ENCODE data around the gene SHF. TPM values are rescaled to one million over a fixed set of nuclear protein-coding genes. Genes with fewer than 3 reads are reported as not detected.

Gene SHF
- total RNA-seq, 1 donor from 2014 or later, result 34.6 TPM

DNA sequence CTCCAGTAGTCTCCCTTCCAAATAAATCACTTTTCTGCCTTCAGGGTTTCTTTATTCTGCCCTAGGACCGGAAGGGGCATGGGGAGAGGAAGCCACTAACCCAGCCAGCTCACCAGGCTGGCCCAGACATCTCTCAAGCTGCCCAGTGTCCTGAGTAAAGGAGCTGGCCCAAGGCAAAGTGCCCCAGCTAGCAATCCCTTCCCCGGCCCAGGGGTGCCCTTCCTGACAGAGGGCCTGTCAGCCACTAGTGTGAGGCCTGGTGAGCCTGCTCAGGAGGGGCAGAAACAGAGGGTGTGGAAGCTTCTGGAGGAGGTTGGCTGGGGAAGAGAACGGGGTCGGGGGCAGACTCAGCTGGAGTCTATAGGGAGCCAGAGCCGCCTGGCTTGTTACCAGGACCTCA, 22.2 kb downstream of the SHF start:
- DNase-seq (ENCODE audit: low spot score in 2 of 2, unreplicated experiment in 2 of 2), result no peak
- TF ChIP-seq, protein P1, sequence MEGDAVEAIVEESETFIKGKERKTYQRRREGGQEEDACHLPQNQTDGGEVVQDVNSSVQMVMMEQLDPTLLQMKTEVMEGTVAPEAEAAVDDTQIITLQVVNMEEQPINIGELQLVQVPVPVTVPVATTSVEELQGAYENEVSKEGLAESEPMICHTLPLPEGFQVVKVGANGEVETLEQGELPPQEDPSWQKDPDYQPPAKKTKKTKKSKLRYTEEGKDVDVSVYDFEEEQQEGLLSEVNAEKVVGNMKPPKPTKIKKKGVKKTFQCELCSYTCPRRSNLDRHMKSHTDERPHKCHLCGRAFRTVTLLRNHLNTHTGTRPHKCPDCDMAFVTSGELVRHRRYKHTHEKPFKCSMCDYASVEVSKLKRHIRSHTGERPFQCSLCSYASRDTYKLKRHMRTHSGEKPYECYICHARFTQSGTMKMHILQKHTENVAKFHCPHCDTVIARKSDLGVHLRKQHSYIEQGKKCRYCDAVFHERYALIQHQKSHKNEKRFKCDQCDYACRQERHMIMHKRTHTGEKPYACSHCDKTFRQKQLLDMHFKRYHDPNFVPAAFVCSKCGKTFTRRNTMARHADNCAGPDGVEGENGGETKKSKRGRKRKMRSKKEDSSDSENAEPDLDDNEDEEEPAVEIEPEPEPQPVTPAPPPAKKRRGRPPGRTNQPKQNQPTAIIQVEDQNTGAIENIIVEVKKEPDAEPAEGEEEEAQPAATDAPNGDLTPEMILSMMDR (IDR thresholded peaks at IDR 0.05; ENCODE audit: unreplicated experiment), result no peak
- Mint-ChIP-seq H3K9me3 (no peaks in the 10 kb centered on the region), H3K4me1 (peaks cover 37% of the 10 kb centered on the region), H3K27ac (peak overlapping the region; percentile 82), H3K4me3 (peak overlapping the region; percentile 44), H3K36me3 (no peaks in the 10 kb centered on the region), H3K27me3 (ENCODE audit: low read depth) (no peaks in the 10 kb centered on the region)

DNA sequence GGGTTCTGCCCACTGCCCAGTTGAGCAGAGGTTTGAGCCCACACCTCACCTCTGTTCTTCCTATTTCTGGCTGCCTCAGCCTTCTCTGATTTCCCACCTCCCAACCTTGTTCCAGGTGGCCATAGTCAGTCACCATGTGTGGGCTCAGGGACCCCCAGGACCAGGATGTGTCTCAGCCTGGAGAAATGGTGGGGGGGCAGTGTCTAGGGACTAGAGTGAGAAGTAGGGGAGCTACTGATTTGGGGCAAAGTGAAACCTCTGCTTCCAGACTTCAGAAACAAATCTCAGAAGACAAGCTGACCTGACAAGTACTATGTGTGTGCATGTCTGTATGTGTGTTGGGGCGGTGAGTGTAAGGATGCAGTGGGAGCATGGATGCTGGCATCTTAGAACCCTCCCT, 22.9 kb downstream of the SHF start:
- TF ChIP-seq, protein P1 (IDR thresholded peaks at IDR 0.05; ENCODE audit: unreplicated experiment), result no peak
- DNase-seq (ENCODE audit: low spot score in 2 of 2, unreplicated experiment in 2 of 2), result no peak
- H3K27me3 Mint-ChIP-seq (ENCODE audit: low read depth), result no peaks in the 10 kb centered on the region
- no peaks in the 10 kb centered on the region for H3K9me3 Mint-ChIP-seq
- H3K36me3 Mint-ChIP-seq, result no peaks in the 10 kb centered on the region
- H3K4me3 Mint-ChIP-seq, result peak overlapping the region; percentile 37
- H3K27ac Mint-ChIP-seq, result peak overlapping the region; percentile 82
- peaks cover 37% of the 10 kb centered on the region for H3K4me1 Mint-ChIP-seq

GRCh38 chr15:45163508-45163856, 24.3 kb downstream of the SHF start:
- no peaks in the 10 kb centered on the region for H3K9me3 Mint-ChIP-seq
- no peak overlapping the region for H3K27ac Mint-ChIP-seq
- TF ChIP-seq, protein P1 (IDR thresholded peaks at IDR 0.05; ENCODE audit: unreplicated experiment), result no peak
- peaks cover 37% of the 10 kb centered on the region for H3K4me1 Mint-ChIP-seq
- H3K27me3 Mint-ChIP-seq (ENCODE audit: low read depth), result no peaks in the 10 kb centered on the region
- H3K4me3 Mint-ChIP-seq, result no peak overlapping the region
- DNase-seq (ENCODE audit: low spot score in 2 of 2, unreplicated experiment in 2 of 2), result no peak
- H3K36me3 Mint-ChIP-seq, result no peaks in the 10 kb centered on the region

DNA sequence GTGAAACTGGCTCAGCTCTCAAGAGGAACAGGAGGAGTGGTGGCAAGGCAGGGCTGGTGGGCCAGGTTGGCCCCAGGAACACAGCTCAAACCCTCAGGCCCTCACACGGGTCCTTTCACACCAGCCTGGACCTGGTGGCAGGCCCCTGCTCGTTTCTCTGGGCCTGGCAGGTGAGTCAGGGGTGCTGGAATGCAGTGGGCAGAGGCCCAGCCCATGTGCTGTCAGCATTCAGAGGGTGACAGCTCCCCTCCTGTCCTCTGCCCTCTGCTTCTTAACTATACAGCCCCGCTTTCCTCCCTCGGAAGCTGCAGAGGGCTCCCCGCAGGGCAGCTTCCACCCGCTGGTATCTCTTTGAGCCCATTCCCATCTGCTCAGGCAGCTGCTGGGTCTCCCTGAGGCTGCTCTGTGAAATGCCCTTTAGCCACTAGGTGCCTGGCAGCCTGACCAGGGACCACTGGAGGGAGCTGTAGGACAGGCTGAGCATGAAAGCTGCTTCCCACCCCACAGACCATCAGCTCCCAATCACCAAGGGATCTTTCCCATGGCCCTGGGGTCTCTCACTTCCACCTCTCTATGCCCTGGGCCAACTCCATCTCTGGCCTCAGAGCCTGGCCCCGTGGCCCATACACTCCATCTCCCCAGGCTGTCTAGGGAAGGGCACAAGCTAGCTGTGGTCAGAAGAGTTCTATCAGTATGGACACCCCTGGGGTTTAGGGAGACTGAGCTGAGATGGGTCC, 24.8 kb downstream of the SHF start:
- Mint-ChIP-seq H3K27me3 (ENCODE audit: low read depth) (no peaks in the 10 kb centered on the region), H3K27ac (peak overlapping the region; percentile 82), H3K36me3 (no peaks in the 10 kb centered on the region), H3K4me1 (peaks cover 38% of the 10 kb centered on the region), H3K4me3 (no peak overlapping the region), H3K9me3 (no peaks in the 10 kb centered on the region)
- peak; percentile 52 to 76 for DNase-seq (ENCODE audit: low spot score in 2 of 2, unreplicated experiment in 2 of 2)
- TF ChIP-seq, protein P1 (IDR thresholded peaks at IDR 0.05; ENCODE audit: unreplicated experiment), result peak; percentile 44

DNA sequence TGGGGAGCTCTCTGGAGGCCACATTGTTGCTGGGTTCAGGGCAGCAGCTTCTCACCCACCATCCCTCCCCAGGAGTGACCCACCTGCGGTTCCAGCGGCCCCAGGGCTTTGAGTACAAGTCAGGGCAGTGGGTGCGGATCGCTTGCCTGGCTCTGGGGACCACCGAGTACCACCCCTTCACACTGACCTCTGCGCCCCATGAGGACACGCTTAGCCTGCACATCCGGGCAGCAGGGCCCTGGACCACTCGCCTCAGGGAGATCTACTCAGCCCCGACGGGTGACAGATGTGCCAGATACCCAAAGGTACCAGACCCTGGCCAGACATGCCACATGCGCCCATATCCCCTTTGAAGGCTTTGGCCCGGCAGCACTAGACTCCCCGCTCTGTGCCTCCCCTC, 26.1 kb downstream of the SHF start:
- Mint-ChIP-seq H3K9me3 (no peaks in the 10 kb centered on the region), H3K27me3 (ENCODE audit: low read depth) (no peaks in the 10 kb centered on the region), H3K4me1 (peaks cover 34% of the 10 kb centered on the region), H3K36me3 (no peaks in the 10 kb centered on the region), H3K27ac (no peak overlapping the region), H3K4me3 (no peak overlapping the region)
- TF ChIP-seq, protein P1 (IDR thresholded peaks at IDR 0.05; ENCODE audit: unreplicated experiment), result no peak
- DNase-seq (ENCODE audit: low spot score in 2 of 2, unreplicated experiment in 2 of 2), result no peak
